GM18951 (cell line): ENCODE data around the gene COL6A3.
"Not testable (repeated sequence)": the region's sequence is repeated elsewhere in the genome, so short reads cannot be mapped to it uniquely, and the experiment has no call there.

ENCODE experiments used
- POLR2A ChIP-seq: IDR thresholded peaks from 4 replicates; pipeline ENCODE4 v1.6.1; 2011; ENCODE audit warnings: mild to moderate bottlenecking; ENCODE audit not compliant: insufficient read length, insufficient read depth; ENCODE audit errors: extremely low read depth
- in situ Hi-C: fragments of 300-500 bp; cut with MboI; formaldehyde crosslinking; loops from one replicate; pipeline ENCODE4 v1.12.0; 2022; ENCODE audit warnings: low sequenced_read_pairs, mixed read lengths, inconsistent platforms; ENCODE audit not compliant: unreplicated experiment

The COL6A3 gene

GRCh38 chr2:237421542-237422116 lies 7.7 kb upstream of the COL6A3 start:
- TF ChIP-seq POLR2A = no peak
- in situ Hi-C loops = no loop called here

GRCh38 chr2:237418300-237418699 lies 4.3 kb upstream of the COL6A3 start:
- in situ Hi-C loops = no loop called here

GRCh38 chr2:237412988-237413776 lies 782 bp downstream of the COL6A3 start:
- TF ChIP-seq POLR2A = no peak
- in situ Hi-C loops = no loop called here

More at GRCh38 chr2:237418300-237418699, 4.3 kb upstream of the COL6A3 start:
- TF ChIP-seq POLR2A = no peak

- in situ Hi-C loops = no loop called here
Observed at GRCh38 chr2:237412646-237412987, 1.3 kb downstream of the COL6A3 start.

GRCh38 chr2:237411683-237412423 lies 2.1 kb downstream of the COL6A3 start:
- in situ Hi-C loops = no loop called here

More at GRCh38 chr2:237412646-237412987, 1.3 kb downstream of the COL6A3 start:
- TF ChIP-seq POLR2A = no peak

GRCh38 chr2:237411092-237411601 lies 2.8 kb downstream of the COL6A3 start:
- in situ Hi-C loops = no loop called here
- no peak for TF ChIP-seq POLR2A

More at GRCh38 chr2:237411683-237412423, 2.1 kb downstream of the COL6A3 start:
- no peak for TF ChIP-seq POLR2A

- in situ Hi-C loops = not testable (repeated sequence)
Observed at GRCh38 chr2:237409263-237409662, 4.7 kb downstream of the COL6A3 start.

GRCh38 chr2:237408335-237409000 lies 5.5 kb downstream of the COL6A3 start:
- in situ Hi-C loops = no loop called here
- no peak for TF ChIP-seq POLR2A

- in situ Hi-C loops = no loop called here
- TF ChIP-seq POLR2A = no peak
Observed at GRCh38 chr2:237407700-237408099, 6.3 kb downstream of the COL6A3 start.

- in situ Hi-C loops = no loop called here
Observed at GRCh38 chr2:237406371-237406895, 7.5 kb downstream of the COL6A3 start.

GRCh38 chr2:237405605-237406004 lies 8.4 kb downstream of the COL6A3 start:
- in situ Hi-C loops = no loop called here
- TF ChIP-seq POLR2A = no peak

More at GRCh38 chr2:237406371-237406895, 7.5 kb downstream of the COL6A3 start:
- no peak for TF ChIP-seq POLR2A

GRCh38 chr2:237405006-237405559 lies 8.9 kb downstream of the COL6A3 start:
- in situ Hi-C loops = no loop called here
- TF ChIP-seq POLR2A = no peak

- in situ Hi-C loops = no loop called here
- no peak for TF ChIP-seq POLR2A
Observed at GRCh38 chr2:237404413-237404812, 9.6 kb downstream of the COL6A3 start.
